Fibroblast of mammary gland (primary cell): ENCODE measurements around the gene HSPA1A.
"Not testable (repeated sequence)": the region's sequence is repeated elsewhere in the genome, so short reads cannot be mapped to it uniquely, and the experiment has no call there.

Source experiments
- DNase-seq: peaks from one replicate; pipeline ENCODE4 v3.0.0-alpha.2; 2010; ENCODE audit warnings: low read depth
- H3K4me3 ChIP-seq: 2 replicates; pipeline ENCODE4 v1.5.1; 2011; ENCODE audit warnings: low read depth, mild to moderate bottlenecking, low read length, moderate library complexity; ENCODE audit not compliant: control insufficient read depth
- TF ChIP-seq, protein P1 (sequence below): conservative IDR thresholded peaks from 2 replicates; pipeline ENCODE4 v1.5.1; 2011; ENCODE audit warnings: low read depth, low read length, inconsistent platforms; ENCODE audit not compliant: control insufficient read depth, insufficient read depth

HSPA1A gene

GRCh38 chr6:31834367-31835250, 19.3 kb downstream of the HSPA1A start:
- peak; percentile 88 for DNase-seq
- TF ChIP-seq, protein P1, sequence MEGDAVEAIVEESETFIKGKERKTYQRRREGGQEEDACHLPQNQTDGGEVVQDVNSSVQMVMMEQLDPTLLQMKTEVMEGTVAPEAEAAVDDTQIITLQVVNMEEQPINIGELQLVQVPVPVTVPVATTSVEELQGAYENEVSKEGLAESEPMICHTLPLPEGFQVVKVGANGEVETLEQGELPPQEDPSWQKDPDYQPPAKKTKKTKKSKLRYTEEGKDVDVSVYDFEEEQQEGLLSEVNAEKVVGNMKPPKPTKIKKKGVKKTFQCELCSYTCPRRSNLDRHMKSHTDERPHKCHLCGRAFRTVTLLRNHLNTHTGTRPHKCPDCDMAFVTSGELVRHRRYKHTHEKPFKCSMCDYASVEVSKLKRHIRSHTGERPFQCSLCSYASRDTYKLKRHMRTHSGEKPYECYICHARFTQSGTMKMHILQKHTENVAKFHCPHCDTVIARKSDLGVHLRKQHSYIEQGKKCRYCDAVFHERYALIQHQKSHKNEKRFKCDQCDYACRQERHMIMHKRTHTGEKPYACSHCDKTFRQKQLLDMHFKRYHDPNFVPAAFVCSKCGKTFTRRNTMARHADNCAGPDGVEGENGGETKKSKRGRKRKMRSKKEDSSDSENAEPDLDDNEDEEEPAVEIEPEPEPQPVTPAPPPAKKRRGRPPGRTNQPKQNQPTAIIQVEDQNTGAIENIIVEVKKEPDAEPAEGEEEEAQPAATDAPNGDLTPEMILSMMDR = no peak

GRCh38 chr6:31836047-31836473, 20.7 kb downstream of the HSPA1A start:
- DNase-seq = no peak
- H3K4me3 ChIP-seq = peak overlapping the region; percentile 92
- TF ChIP-seq, protein P1 = no peak

More at GRCh38 chr6:31834367-31835250, 19.3 kb downstream of the HSPA1A start:
- peak overlapping the region; percentile 92 for H3K4me3 ChIP-seq

DNA sequence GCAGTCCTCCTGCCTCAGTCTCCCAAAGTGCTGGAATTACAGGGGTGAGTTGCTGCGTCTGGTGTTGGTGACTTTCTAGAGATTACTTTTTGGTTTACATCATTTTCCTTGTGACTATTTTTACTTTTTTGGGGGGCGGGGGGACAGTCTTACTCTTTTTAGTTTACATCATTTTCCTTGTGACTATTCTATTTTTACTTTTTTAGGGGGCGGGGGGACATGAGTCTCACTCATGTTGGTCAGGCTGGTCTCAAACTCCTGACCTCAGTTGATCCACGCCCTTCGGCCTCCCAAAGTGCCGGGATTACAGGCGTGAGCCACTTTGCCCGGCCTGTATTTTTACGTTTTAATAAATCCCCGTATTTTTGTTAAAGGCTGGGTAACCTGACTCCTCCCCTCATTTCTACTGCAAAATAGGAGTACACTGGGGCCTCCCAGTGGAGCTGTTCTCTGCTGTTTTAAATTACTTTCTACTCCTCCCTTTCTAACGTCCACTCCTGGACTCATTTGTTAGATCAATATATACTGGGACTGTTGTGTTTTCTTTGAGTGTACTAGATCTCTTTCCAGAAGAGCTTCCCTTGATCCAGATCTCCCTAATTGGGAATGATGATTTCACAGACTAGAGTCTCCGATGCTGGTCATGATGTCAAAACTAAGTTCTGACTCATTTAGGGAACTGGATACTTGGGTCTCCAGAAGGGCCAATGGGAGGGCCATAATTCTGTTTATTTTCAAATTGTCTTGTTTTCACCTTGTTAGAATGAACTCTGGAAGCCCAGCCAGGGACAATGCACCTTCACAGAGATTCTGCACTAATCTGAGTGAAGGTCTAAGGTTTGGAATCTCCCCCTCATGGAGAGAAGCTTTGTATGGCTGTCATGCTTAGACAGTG, 21.4 kb downstream of the HSPA1A start:
- peak overlapping the region; percentile 92 for H3K4me3 ChIP-seq
- TF ChIP-seq, protein P1 = peak; percentile 6
- peak; percentile 67 for DNase-seq

GRCh38 chr6:31837369-31838113, 22.2 kb downstream of the HSPA1A start:
- peak; percentile 41 for DNase-seq
- TF ChIP-seq, protein P1 = no peak
- H3K4me3 ChIP-seq = peak overlapping the region; percentile 92

DNA sequence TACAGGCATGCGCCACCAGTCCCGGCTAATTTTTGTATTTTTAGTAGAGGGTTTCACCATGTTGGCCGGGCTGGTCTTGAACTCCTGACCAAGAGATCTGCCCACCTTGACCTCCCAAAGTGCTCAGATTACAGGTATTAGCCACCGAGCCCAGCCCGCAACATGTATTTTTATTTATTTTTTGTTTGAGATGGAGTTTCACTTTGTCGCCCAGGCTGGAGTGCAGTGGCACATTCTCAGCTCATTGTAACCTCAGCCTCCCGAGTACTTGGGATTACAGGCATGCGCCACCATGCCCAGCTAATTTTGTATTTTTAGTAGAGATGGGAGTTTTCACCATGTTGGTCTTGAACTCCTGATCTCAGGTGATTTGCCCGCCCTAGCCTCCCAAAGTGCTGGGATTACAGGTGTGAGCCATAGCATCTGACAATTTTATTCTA, 22.8 kb downstream of the HSPA1A start:
- H3K4me3 ChIP-seq = peak overlapping the region; percentile 92
- DNase-seq = not testable (repeated sequence)

- H3K4me3 ChIP-seq = peak overlapping the region; percentile 6
- TF ChIP-seq, protein P1 = no peak
- DNase-seq = no peak
Measured at GRCh38 chr6:31838968-31839367, 23.6 kb downstream of the HSPA1A start.

DNA sequence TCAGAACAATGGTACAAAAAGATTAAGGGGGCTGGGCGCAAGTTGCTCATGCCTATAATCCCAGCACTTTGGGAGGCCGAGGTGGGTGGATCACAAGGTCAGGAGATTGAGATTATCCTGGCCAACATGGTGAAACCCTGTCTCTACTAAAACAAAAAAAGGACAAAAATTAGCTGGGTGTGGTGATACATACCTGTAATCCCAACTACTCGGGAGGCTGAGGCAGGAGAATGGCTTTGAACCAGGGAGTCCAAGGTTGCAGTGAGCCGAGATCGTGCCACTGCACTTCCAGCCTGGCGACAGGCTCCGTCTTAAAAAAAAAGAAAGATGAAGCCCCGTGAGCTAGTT, 24.4 kb downstream of the HSPA1A start:
- not testable (repeated sequence) for DNase-seq, H3K4me3 ChIP-seq
